Measurements from ENCODE around the gene CDKAL1. TPM values are rescaled to one million over a fixed set of nuclear protein-coding genes. Genes with fewer than 3 reads are reported as not detected.

CDKAL1 gene
- total and polyA plus RNA-seq, 9 of the 15 experiments (the other 6 are each of a cell fraction or from before 2014, with no cell fraction given) = 11.2 to 36.3 (median 20.1) TPM

GRCh38 chr6:20744911-20745557 is 210.8 kb downstream of the CDKAL1 start:
- FAIRE-seq (no peak), DNase-seq (ENCODE audit: extremely low read depth in 1 of 4, low spot score in 3 of 4) (no peak), ATAC-seq (no peak)
- TF ChIP-seq NONO (IDR thresholded peaks at IDR 0.05; ENCODE audit: low read depth in 2 of 2, low read length in 1 of 2) = no peak
- no peak for TF ChIP-seq ELF4 (CRISPR knock-in tag; IDR thresholded peaks at IDR 0.05)
- no peak for TF ChIP-seq NBN (IDR thresholded peaks at IDR 0.05; ENCODE audit: low read depth)
- TF ChIP-seq ZNF445 (CRISPR knock-in tag; IDR thresholded peaks at IDR 0.05; ENCODE audit: low read depth) = no peak
- TF ChIP-seq E4F1 (CRISPR knock-in tag; IDR thresholded peaks at IDR 0.05; ENCODE audit: borderline replicate concordance) = no peak
- TF ChIP-seq KDM4B (IDR thresholded peaks at IDR 0.05; ENCODE audit: borderline replicate concordance in 2 of 2, low read depth in 1 of 2) = no peak
- no peak for TF ChIP-seq HNRNPH1 (optimal IDR thresholded peaks at IDR 0.05; ENCODE audit: low read depth, low read length)
- TF ChIP-seq ZBTB12 (CRISPR knock-in tag; IDR thresholded peaks at IDR 0.05) = no peak
- TF ChIP-seq KLF16 (IDR thresholded peaks at IDR 0.05) = no peak
- no peak for TF ChIP-seq DEAF1 (CRISPR knock-in tag; IDR thresholded peaks at IDR 0.05)
- no peak for TF ChIP-seq TCF7 (IDR thresholded peaks at IDR 0.05; ENCODE audit: borderline replicate concordance)
- TF ChIP-seq NR4A1 (CRISPR knock-in tag; IDR thresholded peaks at IDR 0.05) = no peak
- TF ChIP-seq NR4A1 (tag; IDR thresholded peaks at IDR 0.05) = no peak
- TF ChIP-seq ZKSCAN3 (CRISPR knock-in tag; IDR thresholded peaks at IDR 0.05) = no peak
- no peak for TF ChIP-seq CTCFL (IDR thresholded peaks at IDR 0.05; ENCODE audit: borderline replicate concordance, insufficient read depth, low read depth, low read length, poor library complexity, severe bottlenecking)
- no peak for TF ChIP-seq MCM2 (IDR thresholded peaks at IDR 0.05; ENCODE audit: low read depth)
- H3K27ac ChIP-seq (ENCODE audit: extremely low read depth, low read depth, low read length) = no peak overlapping the region
- H3K9me1 ChIP-seq (ENCODE audit: control insufficient read depth, insufficient read depth, low read length) = no peaks in the 10 kb centered on the region
- H4K20me1 ChIP-seq (replicated peaks; ENCODE audit: control insufficient read depth, insufficient read depth, low read length) = no peaks in the 10 kb centered on the region
- H2AFZ ChIP-seq (ENCODE audit: low read depth, low read length) = no peak overlapping the region
- intact Hi-C loops (cut with micrococcal nuclease) = no loop called here
- H3K9me3 ChIP-seq (replicated peaks; ENCODE audit: control insufficient read depth, insufficient read depth, low read depth, low read length) = no peaks in the 10 kb centered on the region
- BruUV-seq (replicated peaks) = no TSS peak
- H3K9ac ChIP-seq (ENCODE audit: insufficient read depth in 1 of 2, low read depth in 2 of 2, low read length in 2 of 2) = no peak overlapping the region
- no peaks in the 10 kb centered on the region for H3K4me1 ChIP-seq (replicated peaks in 1 of 2; ENCODE audit: control insufficient read depth in 2 of 2, insufficient read depth in 2 of 2, low read length in 2 of 2)
- no peaks in the 10 kb centered on the region for H3K79me2 ChIP-seq (ENCODE audit: control insufficient read depth, insufficient read depth, low read length)
- ChIA-PET POLR2A (interaction anchor here (1.4 kb wide), 1 partner anchor 13 kb away, joined by 3 read pairs; no protein-coding TSS in a partner anchor), CTCF (ENCODE audit: low intra/inter-chr PET ratio) (no interaction called here)
- no peaks in the 10 kb centered on the region; the same call in 2 of the 3 replicates for H3K36me3 ChIP-seq (ENCODE audit: control insufficient read depth, insufficient read depth, low read length)
- H3K4me2 ChIP-seq (ENCODE audit: insufficient read depth, low read length) = no peak overlapping the region
- in situ Hi-C loops (cut with MboI) = no loop called here
- no peaks in the 10 kb centered on the region for H3K27me3 ChIP-seq (ENCODE audit: control insufficient read depth in 2 of 2, insufficient read depth in 2 of 2, low read length in 2 of 2)
- no peak overlapping the region for H3K4me3 ChIP-seq
- WGBS (ENCODE audit: insufficient coverage, low coverage, missing lambda C conversion rate) = 69% methylated on average over 9 of the region's 9 CpGs

Data from K562 (cell line).